GM18526 (cell line): ENCODE measurements around the gene ZBTB44.

Source experiments
- POLR2A ChIP-seq: IDR thresholded peaks from 3 replicates; pipeline ENCODE4 v1.6.1; 2011; ENCODE audit not compliant: insufficient read length; ENCODE audit errors: extremely low read depth

Gene ZBTB44

GRCh38 chr11:130192845-130193267 is 121.9 kb downstream of the ZBTB44 start:
- TF ChIP-seq POLR2A = no peak

- no peak for TF ChIP-seq POLR2A
These were observed 122.8 kb downstream of the ZBTB44 start for GRCh38 chr11:130191896-130192295.

DNA sequence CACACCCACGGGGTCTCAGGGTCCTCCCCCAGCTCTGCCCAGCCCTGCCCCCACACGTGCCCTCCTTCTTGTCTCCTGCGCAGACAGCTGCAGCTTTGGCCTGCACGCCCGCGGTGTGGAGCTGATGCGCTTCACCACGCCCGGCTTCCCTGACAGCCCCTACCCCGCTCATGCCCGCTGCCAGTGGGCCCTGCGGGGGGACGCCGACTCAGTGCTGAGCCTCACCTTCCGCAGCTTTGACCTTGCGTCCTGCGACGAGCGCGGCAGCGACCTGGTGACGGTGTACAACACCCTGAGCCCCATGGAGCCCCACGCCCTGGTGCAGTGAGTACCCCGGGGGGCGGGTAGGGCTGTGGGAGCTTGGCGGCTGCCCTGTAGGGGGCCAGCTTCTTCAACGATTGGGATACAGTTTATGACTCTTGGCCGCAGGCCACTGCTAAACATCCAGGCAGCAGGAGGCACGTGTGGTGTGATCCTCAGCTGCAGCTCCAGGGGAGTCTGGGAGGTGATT is 124.3 kb downstream of the ZBTB44 start:
- TF ChIP-seq POLR2A = no peak

DNA sequence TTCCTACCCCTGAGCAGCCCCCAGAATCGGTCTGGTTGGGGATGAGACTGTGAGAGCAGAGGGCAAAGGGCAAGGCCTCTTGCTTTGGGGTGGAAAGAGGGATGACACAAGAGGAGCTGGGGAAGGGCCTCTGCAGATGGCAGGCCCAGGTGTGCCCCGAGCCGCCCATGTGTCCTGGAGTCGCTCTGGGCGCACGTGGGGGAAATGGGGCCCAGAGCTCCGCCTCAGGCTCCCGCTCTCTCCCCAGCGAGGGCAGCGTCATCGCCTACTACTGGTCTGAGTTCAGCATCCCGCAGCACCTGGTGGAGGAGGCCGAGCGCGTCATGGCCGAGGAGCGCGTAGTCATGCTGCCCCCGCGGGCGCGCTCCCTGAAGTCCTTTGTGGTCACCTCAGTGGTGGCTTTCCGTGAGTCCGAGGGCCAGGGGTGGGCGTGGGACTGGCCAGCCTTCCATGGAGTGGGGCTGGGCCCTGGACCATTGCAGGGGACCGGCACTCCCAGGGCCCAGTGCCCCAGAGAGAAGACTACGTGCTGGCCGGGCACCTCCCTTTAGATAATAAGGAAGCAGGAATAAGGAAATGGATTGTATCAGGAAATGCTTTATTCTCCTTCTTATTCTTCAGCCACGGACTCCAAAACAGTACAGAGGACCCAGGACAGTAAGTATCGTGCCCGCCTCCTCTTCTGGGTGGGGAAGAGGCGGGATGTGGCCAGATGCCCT is 125.1 kb downstream of the ZBTB44 start:
- TF ChIP-seq POLR2A = no peak

- no peak for TF ChIP-seq POLR2A
These were observed 126.0 kb downstream of the ZBTB44 start for GRCh38 chr11:130188585-130189347.

- no peak for TF ChIP-seq POLR2A
These were observed 126.7 kb downstream of the ZBTB44 start for GRCh38 chr11:130188047-130188446.

DNA sequence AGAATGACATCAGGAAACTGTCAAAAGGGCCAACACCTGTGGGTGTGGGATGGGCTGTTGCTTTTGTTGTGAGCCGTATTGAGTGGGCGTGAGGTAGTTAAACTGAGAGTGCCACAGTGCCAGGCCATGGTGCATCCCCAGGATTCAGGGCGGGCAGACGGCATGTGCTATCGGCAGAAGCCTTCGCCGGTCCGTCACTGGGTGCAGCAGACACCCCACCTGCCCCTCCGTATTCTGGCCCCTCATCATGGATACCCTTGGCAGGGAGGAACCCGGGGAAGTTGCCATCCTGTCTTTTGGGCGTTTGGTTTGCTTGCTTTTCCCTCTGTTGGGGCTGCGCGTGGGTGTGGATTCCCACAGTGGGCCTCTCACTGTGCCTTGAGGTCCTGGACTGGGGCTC is 127.6 kb downstream of the ZBTB44 start:
- TF ChIP-seq POLR2A = no peak

DNA sequence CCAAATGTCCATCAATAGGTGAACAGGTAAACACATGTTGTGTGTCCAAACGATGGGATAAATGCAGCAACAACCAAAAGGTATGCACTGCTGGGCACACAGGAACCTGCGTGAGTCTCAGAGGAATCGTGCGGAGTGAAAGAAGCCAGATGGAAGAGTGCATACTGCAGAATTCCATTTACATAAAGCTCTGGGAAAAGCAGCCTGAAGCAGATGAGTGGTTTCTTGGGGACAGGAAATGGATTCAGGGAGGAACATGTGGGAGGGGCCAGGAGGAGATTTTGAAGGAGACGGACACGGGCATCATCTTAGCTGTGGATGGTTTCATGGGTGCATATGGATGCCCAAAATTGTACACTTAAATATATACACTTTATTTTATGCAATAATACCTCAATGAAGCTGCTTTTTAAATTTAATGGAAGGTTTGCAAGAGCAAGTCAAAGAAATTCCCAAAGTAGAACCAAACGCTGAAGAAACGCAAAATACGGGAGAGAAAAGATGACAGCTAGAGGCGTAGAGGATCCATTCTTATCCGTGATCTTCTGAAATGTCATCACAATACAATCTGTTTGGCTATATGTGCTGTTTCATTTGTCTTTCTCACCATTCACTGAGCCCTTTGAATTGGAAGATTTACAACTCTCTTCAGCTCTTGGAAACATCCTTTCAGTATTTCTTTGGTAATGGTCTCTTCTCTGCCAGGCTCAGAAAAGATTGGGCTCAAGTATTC is 130.7 kb downstream of the ZBTB44 start:
- no peak for TF ChIP-seq POLR2A

- no peak for TF ChIP-seq POLR2A
These were observed 133.1 kb downstream of the ZBTB44 start for GRCh38 chr11:130181295-130182272.

DNA sequence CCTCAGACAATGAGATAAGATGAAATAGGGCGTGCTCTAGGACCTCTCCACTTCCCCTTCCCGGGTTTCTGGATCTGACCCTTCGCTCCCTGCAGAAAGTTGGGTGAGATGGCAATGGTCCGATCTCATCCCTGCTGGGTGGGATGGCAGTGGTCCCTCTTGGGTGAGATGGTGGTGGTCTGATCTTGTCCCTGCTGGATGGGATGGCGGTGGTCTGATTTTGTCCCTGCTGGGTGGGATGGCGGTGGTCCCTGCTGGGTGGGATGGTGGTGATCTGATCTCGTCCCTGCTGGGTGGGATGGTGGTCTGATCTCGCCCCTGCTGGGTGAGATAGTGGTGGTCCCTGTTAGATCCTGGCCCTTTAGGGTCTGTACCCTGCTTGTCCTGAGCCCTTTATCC is 133.8 kb downstream of the ZBTB44 start:
- TF ChIP-seq POLR2A = no peak

- TF ChIP-seq POLR2A = no peak
These were observed 134.2 kb downstream of the ZBTB44 start for GRCh38 chr11:130180491-130180890.

- no peak for TF ChIP-seq POLR2A
These were observed 135.1 kb downstream of the ZBTB44 start for GRCh38 chr11:130179396-130180306.
